ENCODE data around the gene UNC93A. TPM values are rescaled to one million over a fixed set of nuclear protein-coding genes. Genes with fewer than 3 reads are reported as not detected.
"Not testable (repeated sequence)": the region's sequence is repeated elsewhere in the genome, so short reads cannot be mapped to it uniquely, and the experiment has no call there.

Gene UNC93A
- total RNA-seq = 2.8 TPM
- polyA plus RNA-seq = 2.8 TPM
- long read RNA-seq, donor 1 = 0 reads
- long read RNA-seq, donor 2 = 0 reads
- long read RNA-seq, donor 3, partial matches to known transcripts = 0 of 1 reads
- long read RNA-seq, donor 3, other reads (novel, unspliced or antisense) = 0 of 1 reads
- long read RNA-seq, donor 4 = 0 reads
- long read RNA-seq, donor 5 = 0 reads
- long read RNA-seq, donor 6 = 0 reads
- long read RNA-seq, donor 7 = 0 reads
- long read RNA-seq, donor 8 = 0 reads
- long read RNA-seq, donor 9 = 0 reads
- long read RNA-seq, donor 10 = 0 reads

DNA sequence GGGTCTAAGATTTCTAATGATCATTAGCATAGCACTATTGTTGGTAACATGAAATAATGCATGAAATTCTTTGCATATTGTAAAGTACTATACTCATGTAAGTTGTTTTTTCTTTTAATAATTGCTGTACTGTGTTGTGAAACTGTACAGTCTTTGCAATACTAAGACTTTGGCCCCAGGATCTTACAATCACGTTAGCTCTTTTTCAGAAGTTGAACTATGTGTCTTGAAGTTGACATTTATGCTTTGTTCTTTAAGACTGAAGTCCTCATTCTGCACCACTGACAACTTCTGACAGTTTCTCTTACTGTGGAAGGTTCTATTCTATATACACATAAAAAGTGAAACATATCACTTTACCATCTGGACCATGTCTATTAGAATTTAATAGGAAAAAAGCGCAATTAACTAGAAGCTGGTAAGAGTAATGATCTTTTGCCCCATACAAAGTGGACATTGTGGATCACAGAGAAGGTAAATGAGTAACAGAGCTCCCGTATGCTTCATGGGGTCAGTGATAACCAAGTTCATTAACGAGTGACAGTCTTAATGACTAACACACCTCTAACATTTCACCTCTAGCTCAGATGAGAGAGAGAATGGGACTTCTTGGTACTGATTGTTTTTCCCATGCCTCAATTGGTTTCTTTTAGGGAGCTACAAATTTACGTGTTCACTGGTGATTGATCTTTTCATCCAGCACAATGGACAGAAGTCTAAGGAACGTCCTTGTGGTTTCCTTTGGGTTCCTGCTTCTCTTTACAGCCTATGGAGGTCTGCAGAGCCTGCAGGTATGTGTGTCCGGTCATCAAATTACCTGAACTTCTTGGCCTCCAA is at the start of gene UNC93A:
UNC93A (plus strand) TSS at position 530 of the 837 bp plus-strand sequence; CDS start at position 705, 175 bp downstream.
- peaks cover 0 to 8% of the 10 kb centered on the region in 2 donors for H3K4me1 ChIP-seq (ENCODE audit: control insufficient read depth in 2 of 2, insufficient read depth in 2 of 2, low read length in 2 of 2)
- peaks cover 0 to 6% of the 10 kb centered on the region in 2 donors for H3K27me3 ChIP-seq (ENCODE audit: control insufficient read depth in 2 of 2, insufficient read depth in 1 of 2, low read length in 1 of 2)
- H3K4me3 ChIP-seq (ENCODE audit: low read length in 2 of 2) = no peak within 1 kb of the TSS
- no peaks in the 10 kb centered on the region for H3K9me3 ChIP-seq (ENCODE audit: control insufficient read depth in 2 of 2, insufficient read depth in 1 of 2, low read length in 1 of 2)
- 76% methylated on average over 7 of the region's 7 CpGs for WGBS
- no peak for DNase-seq (ENCODE audit: low read depth in 6 of 9, low spot score in 9 of 9)
- no peak within 1 kb of the TSS for H3K27ac ChIP-seq (ENCODE audit: low read depth in 1 of 2, low read length in 1 of 2)
- H3K36me3 ChIP-seq (ENCODE audit: control insufficient read depth in 2 of 2, insufficient read depth in 2 of 2, low read length in 1 of 2) = no peaks in the 10 kb centered on the region

DNA sequence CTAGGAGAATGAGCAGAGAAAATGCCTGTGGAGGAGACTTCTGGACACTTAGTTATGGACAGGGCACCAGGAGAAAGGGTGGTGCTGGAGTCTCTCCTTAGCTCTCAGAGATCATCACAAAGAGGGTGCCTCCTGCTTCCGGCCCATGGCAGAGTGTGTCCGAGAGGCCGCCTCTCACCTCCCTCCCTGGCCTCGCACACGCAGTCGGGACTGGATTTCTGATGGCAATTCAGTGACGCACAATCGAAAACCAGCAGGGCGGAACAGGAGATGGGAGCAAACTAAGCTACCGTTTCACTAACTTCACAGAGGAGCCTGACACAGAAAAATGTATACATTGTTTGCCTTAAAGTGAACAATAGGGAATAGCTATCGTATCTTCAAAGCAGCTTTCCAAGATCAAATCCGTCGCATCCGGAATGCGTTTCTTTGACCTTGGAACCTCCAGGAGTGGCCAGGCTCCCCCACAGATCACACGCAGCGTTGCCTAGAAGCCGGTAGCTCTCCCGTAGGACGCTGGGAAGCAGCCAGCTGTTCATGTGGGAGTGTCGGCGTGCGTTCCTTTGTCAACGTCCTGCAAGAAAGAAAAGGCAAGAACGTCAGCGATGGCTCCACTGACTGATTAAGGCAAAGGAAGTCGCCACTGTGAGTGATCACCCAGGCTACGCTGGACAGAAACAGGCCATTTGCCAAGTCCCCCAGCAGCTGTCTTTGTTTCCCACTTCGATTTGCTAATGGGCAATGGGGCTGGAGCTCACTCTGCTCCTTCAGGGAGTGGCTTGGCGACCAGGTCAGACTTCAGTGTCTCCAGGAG is 49.6 kb upstream of the UNC93A start:
- WGBS = 86% methylated on average over 29 of the region's 30 CpGs
- H3K27ac ChIP-seq (ENCODE audit: low read depth in 1 of 2, low read length in 1 of 2); H3K9me3 ChIP-seq (ENCODE audit: control insufficient read depth in 2 of 2, insufficient read depth in 1 of 2, low read length in 1 of 2); H3K4me3 ChIP-seq (ENCODE audit: low read length in 2 of 2); DNase-seq (ENCODE audit: low read depth in 6 of 9, low spot score in 9 of 9); H3K36me3 ChIP-seq (ENCODE audit: control insufficient read depth in 2 of 2, insufficient read depth in 2 of 2, low read length in 1 of 2); H3K27me3 ChIP-seq (ENCODE audit: control insufficient read depth in 2 of 2, insufficient read depth in 1 of 2, low read length in 1 of 2): not testable (repeated sequence)
- peaks cover 21 to 31% of the 10 kb centered on the region in 2 donors for H3K4me1 ChIP-seq (ENCODE audit: control insufficient read depth in 2 of 2, insufficient read depth in 2 of 2, low read length in 2 of 2)

DNA sequence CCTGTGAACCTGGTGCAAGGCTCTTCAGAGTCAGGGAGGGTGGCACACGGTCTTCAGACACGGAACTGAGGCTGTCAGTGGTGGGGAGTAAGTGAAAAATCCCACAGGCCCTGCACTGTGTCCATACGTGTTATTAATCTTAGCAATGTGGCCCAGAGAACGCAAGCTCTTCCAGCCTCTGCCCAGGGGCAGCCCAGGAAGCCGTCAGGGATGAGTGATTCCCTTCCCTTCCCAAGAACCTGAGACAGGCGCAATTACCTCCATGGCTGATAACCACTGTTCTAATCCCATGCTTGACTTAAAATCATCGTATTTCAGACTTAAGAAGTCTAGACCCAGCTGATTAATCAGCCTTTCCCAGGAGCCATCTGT is 49.0 kb upstream of the UNC93A start:
- 95% methylated on average over 2 of the region's 7 CpGs for WGBS
- H3K27ac ChIP-seq (ENCODE audit: low read depth in 1 of 2, low read length in 1 of 2); H3K36me3 ChIP-seq (ENCODE audit: control insufficient read depth in 2 of 2, insufficient read depth in 2 of 2, low read length in 1 of 2); H3K27me3 ChIP-seq (ENCODE audit: control insufficient read depth in 2 of 2, insufficient read depth in 1 of 2, low read length in 1 of 2); DNase-seq (ENCODE audit: low read depth in 6 of 9, low spot score in 9 of 9); H3K4me3 ChIP-seq (ENCODE audit: low read length in 2 of 2); H3K9me3 ChIP-seq (ENCODE audit: control insufficient read depth in 2 of 2, insufficient read depth in 1 of 2, low read length in 1 of 2): not testable (repeated sequence)
- peaks cover 21 to 31% of the 10 kb centered on the region in 2 donors for H3K4me1 ChIP-seq (ENCODE audit: control insufficient read depth in 2 of 2, insufficient read depth in 2 of 2, low read length in 2 of 2)

DNA sequence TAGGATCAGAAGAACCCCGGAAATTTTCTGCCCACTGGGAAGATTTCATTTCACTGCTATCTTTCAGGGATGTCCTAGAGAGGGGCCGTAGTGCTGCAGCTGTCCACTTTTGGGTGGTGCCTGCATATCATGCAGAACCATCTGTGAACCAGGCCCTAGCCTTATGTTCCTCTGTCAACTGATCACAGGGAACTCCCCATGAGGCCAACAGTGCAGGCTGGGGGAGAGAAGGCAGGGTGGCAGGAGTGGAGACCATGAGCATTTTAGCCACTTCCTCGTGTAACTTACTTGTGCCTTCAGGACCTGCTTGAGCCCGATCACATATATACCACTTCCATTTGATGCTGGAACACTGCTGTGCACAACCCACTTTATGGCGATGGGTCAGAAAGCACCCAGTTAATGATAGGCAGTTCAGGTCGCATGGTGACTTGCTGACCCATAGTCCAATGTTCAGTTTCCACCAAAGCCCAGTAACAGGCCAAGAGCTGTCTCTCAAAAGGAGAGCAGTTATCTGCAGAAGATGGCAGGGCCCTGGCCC is 48.5 kb upstream of the UNC93A start:
- WGBS = 93% methylated on average over 6 of the region's 6 CpGs
- not testable (repeated sequence) for DNase-seq (ENCODE audit: low read depth in 6 of 9, low spot score in 9 of 9); H3K4me3 ChIP-seq (ENCODE audit: low read length in 2 of 2); H3K9me3 ChIP-seq (ENCODE audit: control insufficient read depth in 2 of 2, insufficient read depth in 1 of 2, low read length in 1 of 2); H3K27ac ChIP-seq (ENCODE audit: low read depth in 1 of 2, low read length in 1 of 2); H3K36me3 ChIP-seq (ENCODE audit: control insufficient read depth in 2 of 2, insufficient read depth in 2 of 2, low read length in 1 of 2); H3K27me3 ChIP-seq (ENCODE audit: control insufficient read depth in 2 of 2, insufficient read depth in 1 of 2, low read length in 1 of 2)
- H3K4me1 ChIP-seq (ENCODE audit: control insufficient read depth in 2 of 2, insufficient read depth in 2 of 2, low read length in 2 of 2) = peaks cover 17 to 28% of the 10 kb centered on the region in 2 donors

DNA sequence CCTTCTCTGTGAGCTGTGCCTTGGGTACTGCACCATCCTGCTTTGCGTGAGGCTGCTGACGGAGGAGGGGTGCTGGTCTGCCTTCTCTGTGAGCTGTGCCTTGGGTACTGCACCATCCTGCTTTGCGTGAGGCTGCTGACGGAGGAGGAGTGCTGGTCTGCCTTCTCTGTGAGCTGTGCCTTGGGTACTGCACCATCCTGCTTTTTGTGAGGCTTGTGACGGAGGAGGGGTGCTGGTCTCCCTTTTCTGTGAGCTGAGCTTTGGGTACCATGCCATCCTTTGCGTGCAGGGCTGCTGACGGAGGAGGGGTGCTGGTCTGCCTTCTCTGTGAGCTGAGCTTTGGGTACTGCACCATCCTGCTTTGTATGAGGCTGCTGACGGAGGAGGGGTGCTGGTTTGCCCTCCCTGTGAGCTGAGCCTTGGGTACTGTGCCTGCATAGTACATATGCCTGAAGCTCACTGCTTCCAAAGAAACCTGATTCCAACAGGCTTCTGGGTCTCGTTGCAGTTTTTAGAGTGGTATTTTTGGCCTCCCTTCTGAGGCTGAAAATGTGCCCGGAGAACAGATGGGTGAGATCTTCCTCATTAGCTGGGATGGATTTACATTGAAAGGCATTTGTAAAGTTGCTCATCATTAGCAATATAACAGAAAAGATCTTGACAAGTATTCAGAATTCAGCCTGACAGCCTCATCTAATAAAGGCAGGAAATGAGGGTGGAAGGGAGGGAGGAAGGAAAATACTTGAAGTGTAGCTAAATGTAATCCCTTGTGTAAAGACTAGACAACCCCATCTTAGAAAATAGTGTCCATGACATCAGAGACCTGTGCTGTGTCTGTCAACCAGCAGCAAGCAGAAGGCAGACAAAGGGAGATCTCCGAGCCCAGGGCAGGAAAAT is 46.8 kb upstream of the UNC93A start:
- WGBS = 73% methylated on average over 11 of the region's 11 CpGs
- no peaks in the 10 kb centered on the region for H3K27me3 ChIP-seq (ENCODE audit: control insufficient read depth in 2 of 2, insufficient read depth in 1 of 2, low read length in 1 of 2)
- peaks cover under 1 to 12% of the 10 kb centered on the region in 2 donors for H3K4me1 ChIP-seq (ENCODE audit: control insufficient read depth in 2 of 2, insufficient read depth in 2 of 2, low read length in 2 of 2)
- no peak overlapping the region for H3K27ac ChIP-seq (ENCODE audit: low read depth in 1 of 2, low read length in 1 of 2)
- no peaks in the 10 kb centered on the region for H3K36me3 ChIP-seq (ENCODE audit: control insufficient read depth in 2 of 2, insufficient read depth in 2 of 2, low read length in 1 of 2)
- no peak for DNase-seq (ENCODE audit: low read depth in 6 of 9, low spot score in 9 of 9)
- no peak overlapping the region for H3K4me3 ChIP-seq (ENCODE audit: low read length in 2 of 2)
- H3K9me3 ChIP-seq (ENCODE audit: control insufficient read depth in 2 of 2, insufficient read depth in 1 of 2, low read length in 1 of 2) = no peaks in the 10 kb centered on the region

DNA sequence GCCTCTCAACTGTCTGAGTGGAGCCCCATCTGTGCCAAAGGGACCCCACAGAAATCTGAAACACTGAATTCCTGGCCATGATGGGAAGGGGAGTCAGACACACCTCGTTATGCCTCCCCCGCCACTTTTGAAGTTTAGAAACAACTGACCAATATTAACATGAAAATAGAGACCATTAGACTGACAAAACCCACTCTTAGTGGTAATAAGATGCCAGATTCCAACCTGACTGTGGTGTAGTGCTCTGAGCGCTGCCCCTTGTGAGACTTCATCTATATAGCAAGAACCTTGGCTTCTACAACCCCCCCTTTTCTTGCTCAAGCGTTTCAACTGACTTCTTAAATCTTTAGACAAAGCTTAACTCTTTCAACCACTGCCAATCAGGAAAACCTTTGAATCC is 46.1 kb upstream of the UNC93A start:
- Histone ChIP-seq H3K4me1 (ENCODE audit: control insufficient read depth in 2 of 2, insufficient read depth in 2 of 2, low read length in 2 of 2) (peaks cover 0 to 12% of the 10 kb centered on the region in 2 donors), H3K36me3 (ENCODE audit: control insufficient read depth in 2 of 2, insufficient read depth in 2 of 2, low read length in 1 of 2) (no peaks in the 10 kb centered on the region), H3K4me3 (ENCODE audit: low read length in 2 of 2) (no peak overlapping the region), H3K27ac (ENCODE audit: low read depth in 1 of 2, low read length in 1 of 2) (no peak overlapping the region), H3K27me3 (ENCODE audit: control insufficient read depth in 2 of 2, insufficient read depth in 1 of 2, low read length in 1 of 2) (no peaks in the 10 kb centered on the region), H3K9me3 (ENCODE audit: control insufficient read depth in 2 of 2, insufficient read depth in 1 of 2, low read length in 1 of 2) (no peaks in the 10 kb centered on the region)
- WGBS = 63% methylated on average over 4 of the region's 4 CpGs
- DNase-seq (ENCODE audit: low read depth in 6 of 9, low spot score in 9 of 9) = no peak

DNA sequence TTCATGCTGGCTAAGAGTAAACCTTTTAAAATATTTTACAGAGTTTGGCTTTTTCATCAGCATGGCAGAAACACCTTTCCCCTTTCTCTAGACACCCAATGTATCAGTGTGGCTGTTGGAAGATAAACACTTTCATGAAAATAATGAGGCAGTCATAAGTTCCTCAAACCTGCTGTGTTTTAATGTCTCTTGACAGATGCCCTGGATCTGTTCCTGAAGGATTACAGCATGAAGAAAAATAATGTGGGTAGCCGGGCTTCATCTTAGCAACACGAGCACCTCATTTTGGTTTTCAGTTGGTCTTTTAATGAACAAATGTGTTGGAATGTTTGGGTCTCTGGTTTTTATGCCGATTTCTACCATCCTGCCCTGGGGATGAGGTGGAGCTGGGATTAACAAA is 45.5 kb upstream of the UNC93A start:
- H3K4me1 ChIP-seq (ENCODE audit: control insufficient read depth in 2 of 2, insufficient read depth in 2 of 2, low read length in 2 of 2) = peaks cover 0 to 12% of the 10 kb centered on the region in 2 donors
- 97% methylated on average over 3 of the region's 3 CpGs for WGBS

DNA sequence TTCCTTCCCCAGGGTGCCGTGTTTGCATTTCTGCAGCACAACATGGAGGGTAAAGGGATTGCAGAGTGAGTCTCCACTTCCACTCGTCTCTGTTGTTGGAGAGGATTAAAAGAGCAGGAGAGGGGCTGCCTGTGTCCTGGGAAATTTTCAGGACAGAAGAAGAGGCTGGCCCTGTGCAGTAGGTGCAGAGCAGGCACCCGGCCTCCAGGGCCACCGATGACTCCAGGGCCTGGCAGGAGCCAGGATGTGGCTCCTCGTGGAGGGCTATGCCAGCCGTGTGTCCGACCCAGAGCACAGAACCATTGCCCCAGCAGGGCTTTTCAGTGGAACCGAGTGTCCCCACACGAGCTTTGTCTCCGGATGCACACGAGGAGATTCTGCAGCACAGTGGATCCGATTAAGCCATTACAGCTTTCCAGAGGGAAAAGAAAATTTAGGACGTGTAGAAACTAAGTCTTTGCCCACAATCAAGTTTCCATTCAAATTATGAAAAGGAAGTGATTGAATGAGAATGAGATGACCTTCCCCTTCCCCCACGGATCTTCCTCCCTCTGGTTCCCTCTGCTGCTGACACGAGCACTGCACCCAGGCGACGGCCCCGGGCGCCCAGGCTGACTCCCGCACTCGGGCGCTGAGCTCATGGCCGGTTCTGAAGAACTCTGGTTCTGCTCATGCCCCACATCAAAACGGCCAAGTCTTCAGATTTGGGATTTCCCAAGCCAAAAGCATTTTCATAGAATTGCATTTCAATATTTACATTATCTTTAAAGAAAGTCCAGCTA is 43.1 kb upstream of the UNC93A start:
- no peaks in the 10 kb centered on the region for H3K9me3 ChIP-seq (ENCODE audit: control insufficient read depth in 2 of 2, insufficient read depth in 1 of 2, low read length in 1 of 2)
- no peak overlapping the region for H3K4me3 ChIP-seq (ENCODE audit: low read length in 2 of 2)
- peaks cover 0 to 12% of the 10 kb centered on the region in 2 donors for H3K4me1 ChIP-seq (ENCODE audit: control insufficient read depth in 2 of 2, insufficient read depth in 2 of 2, low read length in 2 of 2)
- DNase-seq (ENCODE audit: low read depth in 6 of 9, low spot score in 9 of 9) = no peak
- WGBS = 83% methylated on average over 23 of the region's 24 CpGs
- no peak overlapping the region for H3K27ac ChIP-seq (ENCODE audit: low read depth in 1 of 2, low read length in 1 of 2)
- H3K36me3 ChIP-seq (ENCODE audit: control insufficient read depth in 2 of 2, insufficient read depth in 2 of 2, low read length in 1 of 2) = no peaks in the 10 kb centered on the region
- no peaks in the 10 kb centered on the region for H3K27me3 ChIP-seq (ENCODE audit: control insufficient read depth in 2 of 2, insufficient read depth in 1 of 2, low read length in 1 of 2)

More for the DNA sequence above, 45.5 kb upstream of the UNC93A start:
- Histone ChIP-seq H3K9me3 (ENCODE audit: control insufficient read depth in 2 of 2, insufficient read depth in 1 of 2, low read length in 1 of 2) (no peaks in the 10 kb centered on the region), H3K27me3 (ENCODE audit: control insufficient read depth in 2 of 2, insufficient read depth in 1 of 2, low read length in 1 of 2) (no peaks in the 10 kb centered on the region), H3K4me3 (ENCODE audit: low read length in 2 of 2) (no peak overlapping the region), H3K36me3 (ENCODE audit: control insufficient read depth in 2 of 2, insufficient read depth in 2 of 2, low read length in 1 of 2) (no peaks in the 10 kb centered on the region), H3K27ac (ENCODE audit: low read depth in 1 of 2, low read length in 1 of 2) (no peak overlapping the region)
- DNase-seq (ENCODE audit: low read depth in 6 of 9, low spot score in 9 of 9) = no peak
